GM12873 (cell line): ENCODE measurements around the gene CAP1.

Experiments
- CTCF ChIP-seq: IDR thresholded peaks from 2 replicates; pipeline ENCODE4 v1.5.1; 2012; ENCODE audit warnings: low read depth, mild to moderate bottlenecking, moderate library complexity, low read length, control low read depth; ENCODE audit not compliant: insufficient read depth; ENCODE audit errors: missing control alignments

The CAP1 gene

DNA sequence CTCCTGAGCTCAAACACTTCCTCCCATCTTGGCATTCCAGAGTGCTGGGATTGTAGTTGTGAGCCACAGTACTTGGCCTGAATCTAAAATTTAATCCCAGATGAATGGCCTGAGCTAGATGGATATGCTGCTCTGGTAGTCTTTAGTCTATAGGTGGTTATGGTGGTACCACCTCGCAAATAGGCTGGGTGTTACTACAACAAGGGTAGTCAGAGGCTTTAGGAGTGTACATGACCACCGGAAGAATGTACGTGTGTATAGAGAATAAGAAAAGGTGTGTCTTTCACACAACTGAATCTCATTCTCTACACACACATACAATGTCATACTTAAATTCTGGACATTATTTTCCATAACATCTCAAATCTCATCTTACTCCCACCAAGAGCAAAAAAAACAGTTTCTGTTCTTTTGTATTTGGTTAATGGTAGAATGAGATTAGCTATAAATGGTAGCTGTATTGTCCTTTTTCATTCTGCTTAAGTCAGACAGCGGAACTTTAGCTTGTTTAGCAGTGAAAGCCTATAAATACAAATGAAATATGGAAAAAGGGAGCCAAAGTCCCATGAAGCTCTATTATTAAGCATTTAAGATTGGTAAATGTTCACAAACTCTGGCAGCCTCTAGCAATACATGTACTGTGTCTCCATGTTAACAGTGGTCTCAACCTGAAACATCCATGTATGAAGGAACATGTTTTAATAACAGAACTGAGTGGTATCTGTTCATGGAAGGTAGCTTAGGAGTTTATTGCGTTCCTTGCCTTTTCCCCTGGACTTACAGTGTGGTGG is 16.2 kb downstream of the CAP1 start:
- no peak for TF ChIP-seq CTCF

DNA sequence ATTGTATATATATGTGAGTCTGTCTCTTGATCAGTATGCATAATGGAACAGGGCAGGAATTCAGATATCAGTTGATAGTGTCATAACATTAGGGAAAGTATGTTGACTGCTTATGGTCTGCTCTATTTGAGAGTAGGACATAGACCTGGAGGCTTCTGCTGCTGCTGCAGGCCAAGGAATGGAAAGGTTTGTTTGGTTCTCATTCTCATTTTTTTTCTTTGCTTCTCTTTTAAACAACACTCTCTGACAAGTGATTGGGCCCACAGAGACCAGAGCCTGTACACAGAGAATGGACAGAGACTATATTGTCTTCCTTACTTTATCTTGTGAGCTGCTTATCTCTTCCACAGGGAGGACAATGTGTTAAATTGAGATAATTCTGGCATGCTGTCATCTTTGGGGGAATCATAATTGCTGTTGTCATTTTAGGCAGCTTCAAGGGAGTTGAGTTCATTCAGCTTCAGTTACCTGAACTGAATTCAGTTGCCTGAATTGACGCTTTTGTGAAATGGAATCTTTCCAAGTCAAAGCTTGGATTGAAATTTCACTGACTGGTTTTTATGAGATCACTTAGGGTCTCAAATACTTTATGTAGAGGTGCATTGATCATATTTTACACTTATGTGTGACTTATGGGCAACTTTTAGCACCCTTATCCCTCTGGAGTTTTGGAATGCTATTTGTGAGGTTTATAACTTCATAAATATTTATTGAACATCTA is 16.9 kb downstream of the CAP1 start:
- TF ChIP-seq CTCF, result no peak

DNA sequence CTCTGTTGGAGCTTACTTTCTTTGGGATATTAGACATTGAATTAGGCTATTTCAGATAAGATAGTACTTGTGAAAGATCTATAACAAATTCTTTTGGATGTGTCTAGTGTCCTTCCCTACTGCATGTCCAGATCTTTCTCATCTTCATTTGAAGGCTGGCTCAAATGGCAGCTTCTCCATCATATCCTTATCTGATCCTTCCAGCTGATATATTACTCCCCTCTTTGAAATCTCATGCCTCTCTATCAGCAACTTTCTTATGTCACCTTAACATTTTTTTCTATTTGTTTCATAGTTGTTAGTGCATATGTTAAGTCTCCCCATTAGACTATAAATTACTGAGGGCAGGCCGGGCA is 17.5 kb downstream of the CAP1 start:
- TF ChIP-seq CTCF, result no peak

GRCh38 chr1:40058453-40059337 is 18.2 kb downstream of the CAP1 start:
- no peak for TF ChIP-seq CTCF

GRCh38 chr1:40059338-40059959 is 18.9 kb downstream of the CAP1 start:
- peak; percentile 39 for TF ChIP-seq CTCF

- no peak for TF ChIP-seq CTCF
Measured at GRCh38 chr1:40059960-40060750, 19.6 kb downstream of the CAP1 start.
